ENCODE data around the gene FBXO11. TPM values are rescaled to one million over a fixed set of nuclear protein-coding genes. Genes with fewer than 3 reads are reported as not detected.
A peak's percentile ranks its signal among the peaks of the same experiment; 100 is the strongest.

FBXO11 gene
- total RNA-seq, 1 experiment from 2014 or later = 60.5 TPM

DNA sequence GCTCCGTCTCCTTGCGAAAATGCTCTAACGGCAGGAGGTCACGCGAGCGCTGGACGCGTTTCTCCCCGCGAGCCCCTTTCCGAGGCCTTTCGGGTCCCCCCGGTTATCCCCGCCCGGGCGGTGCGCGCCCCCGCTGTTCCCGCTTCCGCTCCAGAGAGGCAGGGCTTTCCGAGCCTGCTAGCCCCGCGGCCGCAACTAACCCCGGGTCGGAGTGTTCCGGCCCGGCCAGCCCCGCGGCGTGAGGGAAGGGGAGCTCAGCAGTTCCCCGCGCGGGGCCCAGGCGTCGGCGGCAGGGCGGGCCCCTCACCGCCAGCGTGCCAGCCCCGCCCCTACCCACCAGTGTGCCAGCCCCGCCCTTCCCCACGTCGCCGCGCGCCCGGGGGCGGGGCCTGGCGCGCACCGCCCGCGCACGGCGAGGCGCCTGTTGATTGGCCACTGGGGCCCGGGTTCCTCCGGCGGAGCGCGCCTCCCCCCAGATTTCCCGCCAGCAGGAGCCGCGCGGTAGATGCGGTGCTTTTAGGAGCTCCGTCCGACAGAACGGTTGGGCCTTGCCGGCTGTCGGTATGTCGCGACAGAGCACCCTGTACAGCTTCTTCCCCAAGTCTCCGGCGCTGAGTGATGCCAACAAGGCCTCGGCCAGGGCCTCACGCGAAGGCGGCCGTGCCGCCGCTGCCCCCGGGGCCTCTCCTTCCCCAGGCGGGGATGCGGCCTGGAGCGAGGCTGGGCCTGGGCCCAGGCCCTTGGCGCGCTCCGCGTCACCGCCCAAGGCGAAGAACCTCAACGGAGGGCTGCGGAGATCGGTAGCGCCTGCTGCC is 123.4 kb downstream of the FBXO11 start, which contains the start of gene MSH6:
MSH6 (plus strand) TSS at position 475 of the 815 bp plus-strand sequence; CDS start at position 564, 89 bp downstream.
- Histone ChIP-seq H3K36me3 (ENCODE audit: control insufficient read depth, insufficient read depth, low read length) (no peaks in the 10 kb centered on the region; the same call in 1 of the 2 replicates), H3K4me1 (peaks cover 4% of the 10 kb centered on the region; the same call in 1 of the 2 replicates), H3K4me3 (ENCODE audit: low read depth, low read length) (peak within 1 kb of the TSS; percentile 75), H3K27me3 (replicated peaks; ENCODE audit: control insufficient read depth, insufficient read depth, low read length) (no peaks in the 10 kb centered on the region), H3K9me3 (no peaks in the 10 kb centered on the region)
- intact Hi-C loops (cut with micrococcal nuclease; ENCODE audit: unreplicated experiment) = loop anchor here (5.0 to 10.0 kb wide), 2 partner anchors 124 to 322 kb away; partner anchors contain the start of gene FBXO11
- Mint-ChIP-seq H3K36me3 (ENCODE audit: insufficient read depth, unreplicated experiment) (peaks cover 40% of the 10 kb centered on the region), H3K4me1 (ENCODE audit: low read depth, unreplicated experiment) (peaks cover 7% of the 10 kb centered on the region), H3K27ac (ENCODE audit: unreplicated experiment) (peak within 1 kb of the TSS; percentile 99), H3K9me3 (ENCODE audit: unreplicated experiment) (no peaks in the 10 kb centered on the region), H3K27me3 (ENCODE audit: insufficient read depth, unreplicated experiment) (no peaks in the 10 kb centered on the region), H3K4me3 (ENCODE audit: unreplicated experiment) (peak within 1 kb of the TSS; percentile 98)
- DNase-seq = peak; percentile 88 to 94
- ChIA-PET POLR2A (interaction anchor here (0.6 to 1.3 kb wide), 10 partner anchors 14 to 379 kb away, joined by 3 to 5 read pairs (median 4); no protein-coding TSS in a partner anchor), CTCF (interaction anchor here (0.6 to 3.0 kb wide), 7 partner anchors 15 to 1486 kb away, joined by 3 to 11 read pairs (median 3); partner anchors contain the start of gene MSH2)
- BruUV-seq (replicated peaks) = no TSS peak
- TF ChIP-seq, protein P1, sequence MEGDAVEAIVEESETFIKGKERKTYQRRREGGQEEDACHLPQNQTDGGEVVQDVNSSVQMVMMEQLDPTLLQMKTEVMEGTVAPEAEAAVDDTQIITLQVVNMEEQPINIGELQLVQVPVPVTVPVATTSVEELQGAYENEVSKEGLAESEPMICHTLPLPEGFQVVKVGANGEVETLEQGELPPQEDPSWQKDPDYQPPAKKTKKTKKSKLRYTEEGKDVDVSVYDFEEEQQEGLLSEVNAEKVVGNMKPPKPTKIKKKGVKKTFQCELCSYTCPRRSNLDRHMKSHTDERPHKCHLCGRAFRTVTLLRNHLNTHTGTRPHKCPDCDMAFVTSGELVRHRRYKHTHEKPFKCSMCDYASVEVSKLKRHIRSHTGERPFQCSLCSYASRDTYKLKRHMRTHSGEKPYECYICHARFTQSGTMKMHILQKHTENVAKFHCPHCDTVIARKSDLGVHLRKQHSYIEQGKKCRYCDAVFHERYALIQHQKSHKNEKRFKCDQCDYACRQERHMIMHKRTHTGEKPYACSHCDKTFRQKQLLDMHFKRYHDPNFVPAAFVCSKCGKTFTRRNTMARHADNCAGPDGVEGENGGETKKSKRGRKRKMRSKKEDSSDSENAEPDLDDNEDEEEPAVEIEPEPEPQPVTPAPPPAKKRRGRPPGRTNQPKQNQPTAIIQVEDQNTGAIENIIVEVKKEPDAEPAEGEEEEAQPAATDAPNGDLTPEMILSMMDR (IDR thresholded peaks at IDR 0.05; ENCODE audit: insufficient read depth in 1 of 2, low read depth in 1 of 2, low read length in 1 of 2, severe bottlenecking in 1 of 2, unreplicated experiment in 1 of 2) = no peak

DNA sequence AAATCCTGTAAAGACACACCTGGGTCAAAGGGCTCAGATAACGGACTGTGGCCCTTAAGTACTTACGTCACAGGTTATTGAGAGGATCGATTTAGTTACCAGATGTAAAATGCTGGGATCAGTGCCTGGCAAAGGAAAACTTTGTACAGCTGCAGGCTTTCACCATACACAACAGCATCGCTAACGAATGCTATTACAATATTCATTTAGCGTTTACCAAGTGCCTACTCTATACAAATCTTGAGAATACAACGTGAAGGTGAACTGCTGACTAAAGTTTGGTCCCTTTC is 124.0 kb downstream of the FBXO11 start:
- TSS peak; percentile 90 for BruUV-seq (replicated peaks)
- CTCF ChIA-PET = interaction anchor here (3.0 kb wide), 1 partner anchor 15 kb away, joined by 11 read pairs; no protein-coding TSS in a partner anchor
- peak overlapping the region; percentile 99 for H3K27ac Mint-ChIP-seq (ENCODE audit: unreplicated experiment)
- POLR2A ChIA-PET = interaction anchor here (0.6 to 1.3 kb wide), 5 partner anchors 15 to 322 kb away, joined by 3 to 4 read pairs (median 3); no protein-coding TSS in a partner anchor
- H3K36me3 Mint-ChIP-seq (ENCODE audit: insufficient read depth, unreplicated experiment) = peaks cover 40% of the 10 kb centered on the region
- H3K4me1 Mint-ChIP-seq (ENCODE audit: low read depth, unreplicated experiment) = peaks cover 7% of the 10 kb centered on the region
- Histone ChIP-seq H3K27me3 (replicated peaks; ENCODE audit: control insufficient read depth, insufficient read depth, low read length) (no peaks in the 10 kb centered on the region), H3K36me3 (ENCODE audit: control insufficient read depth, insufficient read depth, low read length) (no peaks in the 10 kb centered on the region; the same call in 1 of the 2 replicates), H3K4me3 (ENCODE audit: low read depth, low read length) (peak overlapping the region; percentile 75), H3K4me1 (peaks cover 4% of the 10 kb centered on the region), H3K9me3 (no peaks in the 10 kb centered on the region)
- intact Hi-C loops (cut with micrococcal nuclease; ENCODE audit: unreplicated experiment) = loop anchor here (5.0 to 10.0 kb wide), 2 partner anchors 125 to 322 kb away; partner anchors contain the start of gene FBXO11
- H3K27me3 Mint-ChIP-seq (ENCODE audit: insufficient read depth, unreplicated experiment) = no peaks in the 10 kb centered on the region
- peak in 1 of 2 experiments; percentile 25 for DNase-seq
- TF ChIP-seq, protein P1 (IDR thresholded peaks at IDR 0.05; ENCODE audit: insufficient read depth in 1 of 2, low read depth in 1 of 2, low read length in 1 of 2, severe bottlenecking in 1 of 2, unreplicated experiment in 1 of 2) = no peak
- H3K4me3 Mint-ChIP-seq (ENCODE audit: unreplicated experiment) = peak overlapping the region; percentile 98
- H3K9me3 Mint-ChIP-seq (ENCODE audit: unreplicated experiment) = no peaks in the 10 kb centered on the region

DNA sequence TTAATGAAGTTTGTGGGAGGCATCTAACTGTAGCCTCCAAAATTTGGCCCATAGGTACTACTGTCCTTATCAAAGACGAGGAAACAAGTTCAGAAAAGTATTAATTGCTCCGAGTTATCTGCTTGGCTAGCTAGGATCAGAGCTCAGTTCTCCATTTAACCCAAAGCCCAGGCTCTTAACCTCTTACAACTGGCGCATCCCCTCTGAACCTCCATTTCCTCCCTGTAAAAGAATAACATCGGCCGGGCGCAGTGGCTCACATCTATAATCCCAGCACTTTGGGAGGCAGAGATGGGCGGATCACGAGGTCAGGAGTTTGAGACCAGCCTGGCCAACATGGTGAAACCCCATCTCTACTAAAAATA is 126.9 kb downstream of the FBXO11 start:
- Mint-ChIP-seq H3K9me3 (ENCODE audit: unreplicated experiment) (no peaks in the 10 kb centered on the region), H3K36me3 (ENCODE audit: insufficient read depth, unreplicated experiment) (peaks cover 15% of the 10 kb centered on the region), H3K4me1 (ENCODE audit: low read depth, unreplicated experiment) (no peaks in the 10 kb centered on the region), H3K27me3 (ENCODE audit: insufficient read depth, unreplicated experiment) (no peaks in the 10 kb centered on the region), H3K27ac (ENCODE audit: unreplicated experiment) (no peak overlapping the region), H3K4me3 (ENCODE audit: unreplicated experiment) (no peak overlapping the region)
- no peaks in the 10 kb centered on the region for H3K36me3 ChIP-seq (ENCODE audit: control insufficient read depth, insufficient read depth, low read length)
- intact Hi-C loops (cut with micrococcal nuclease; ENCODE audit: unreplicated experiment) = no loop called here
- H3K4me1 ChIP-seq = peaks cover 13% of the 10 kb centered on the region
- no peaks in the 10 kb centered on the region for H3K9me3 ChIP-seq
- DNase-seq = no peak
- TF ChIP-seq, protein P1 (IDR thresholded peaks at IDR 0.05; ENCODE audit: insufficient read depth in 1 of 2, low read depth in 1 of 2, low read length in 1 of 2, severe bottlenecking in 1 of 2, unreplicated experiment in 1 of 2) = no peak
- no TSS peak for BruUV-seq (replicated peaks)
- ChIA-PET CTCF (no interaction called here), POLR2A (no interaction called here)
- H3K4me3 ChIP-seq (ENCODE audit: low read depth, low read length) = no peak overlapping the region
- H3K27me3 ChIP-seq (replicated peaks; ENCODE audit: control insufficient read depth, insufficient read depth, low read length) = no peaks in the 10 kb centered on the region

Measured in Caco-2 (cell line).